Erythroblast (primary cell): Measurements from ENCODE around the gene FGD3.

ENCODE experiments used
- GATA1 ChIP-seq: IDR thresholded peaks from 2 replicates; pipeline ENCODE4 v1.6.1; 2011; ENCODE audit warnings: low read depth, mild to moderate bottlenecking, control low read depth, low read length, moderate library complexity
- POLR2A ChIP-seq: IDR thresholded peaks from 2 replicates; pipeline ENCODE4 v1.6.1; 2011; ENCODE audit warnings: mild to moderate bottlenecking, low read length

GRCh38 chr9:93010056-93010455 lies 62.7 kb downstream of the FGD3 start:
- no peak for TF ChIP-seq POLR2A
- no peak for TF ChIP-seq GATA1
